ENCODE results near the gene XYLT1. TPM values are rescaled to one million over a fixed set of nuclear protein-coding genes. Genes with fewer than 3 reads are reported as not detected.

XYLT1 gene
- total and polyA plus RNA-seq, 10 of the 15 experiments (the other 5 are each of a cell fraction or from before 2014, with no cell fraction given) = 0.88 to 14.8 (median 5.8) TPM

- TF ChIP-seq ATF2 (IDR thresholded peaks at IDR 0.05; ENCODE audit: low read length) = peak; percentile 15; the same call in 1 of the 2 replicates
- TF ChIP-seq ZNF687 (IDR thresholded peaks at IDR 0.05) = peak; percentile 85
- TF ChIP-seq MXI1 (IDR thresholded peaks at IDR 0.05; ENCODE audit: low read depth, low read length) = peak; percentile 88
- no peak for TF ChIP-seq HDAC2 (IDR thresholded peaks at IDR 0.05)
- 0 out of 2 replicates have a peak, but pooled peaks have one; percentile 38 for TF ChIP-seq MAX (IDR thresholded peaks at IDR 0.05; ENCODE audit: low read depth, low read length)
- TF ChIP-seq CEBPB (IDR thresholded peaks at IDR 0.05; ENCODE audit: borderline replicate concordance in 1 of 2, low read depth in 2 of 2, low read length in 2 of 2) = no peak
- TF ChIP-seq SMAD5 (IDR thresholded peaks at IDR 0.05; ENCODE audit: low read depth) = peak; percentile 55
- TF ChIP-seq ATF7 (IDR thresholded peaks at IDR 0.05; ENCODE audit: low read depth) = peak; percentile 58
- TF ChIP-seq ZZZ3 (IDR thresholded peaks at IDR 0.05; ENCODE audit: control insufficient read depth, insufficient read length, low read depth) = no peak
- no peak for TF ChIP-seq ZBTB11 (CRISPR knock-in tag; IDR thresholded peaks at IDR 0.05)
- peak; percentile 75; the same call in 1 of the 2 replicates for TF ChIP-seq NFIC (IDR thresholded peaks at IDR 0.05; ENCODE audit: low read depth, low read length)
- peak; percentile 23 to 38 (median 26); a peak in 5 of 6 replicates for TF ChIP-seq CTCF (IDR thresholded peaks at IDR 0.05 in 2 of 3, conservative IDR thresholded peaks at IDR 0.05 in 1 of 3; ENCODE audit: control insufficient read depth in 2 of 3, extremely low read depth in 1 of 3, insufficient read depth in 1 of 3, low read depth in 3 of 3, low read length in 3 of 3)
- TF ChIP-seq MTA2 (IDR thresholded peaks at IDR 0.05; ENCODE audit: low read depth) = peak; percentile 83
- no peak; the same call in 1 of the 2 replicates for TF ChIP-seq BACH1 (IDR thresholded peaks at IDR 0.05; ENCODE audit: borderline replicate concordance)
- peak; percentile 68; the same call in 1 of the 2 replicates for TF ChIP-seq NBN (IDR thresholded peaks at IDR 0.05)
- 0 out of 2 replicates have a peak, but pooled peaks have one; percentile 42 for TF ChIP-seq SIN3A (IDR thresholded peaks at IDR 0.05; ENCODE audit: low read depth, low read length)
- TF ChIP-seq MYC (IDR thresholded peaks at IDR 0.05; ENCODE audit: insufficient read depth, insufficient read length, insufficient replicate concordance, low read length, severe bottlenecking) = no peak
- no peak for TF ChIP-seq ZNF622 (IDR thresholded peaks at IDR 0.05)
Observed at GRCh38 chr16:17416461-17417311, 54.1 kb downstream of the XYLT1 start (continued).

Data from GM12878 (cell line).